Measurements from ENCODE around the gene TNIP2.
A peak's percentile ranks its signal among the peaks of the same experiment; 100 is the strongest.
"Not testable (repeated sequence)": the region's sequence is repeated elsewhere in the genome, so short reads cannot be mapped to it uniquely, and the experiment has no call there.

The TNIP2 gene

DNA sequence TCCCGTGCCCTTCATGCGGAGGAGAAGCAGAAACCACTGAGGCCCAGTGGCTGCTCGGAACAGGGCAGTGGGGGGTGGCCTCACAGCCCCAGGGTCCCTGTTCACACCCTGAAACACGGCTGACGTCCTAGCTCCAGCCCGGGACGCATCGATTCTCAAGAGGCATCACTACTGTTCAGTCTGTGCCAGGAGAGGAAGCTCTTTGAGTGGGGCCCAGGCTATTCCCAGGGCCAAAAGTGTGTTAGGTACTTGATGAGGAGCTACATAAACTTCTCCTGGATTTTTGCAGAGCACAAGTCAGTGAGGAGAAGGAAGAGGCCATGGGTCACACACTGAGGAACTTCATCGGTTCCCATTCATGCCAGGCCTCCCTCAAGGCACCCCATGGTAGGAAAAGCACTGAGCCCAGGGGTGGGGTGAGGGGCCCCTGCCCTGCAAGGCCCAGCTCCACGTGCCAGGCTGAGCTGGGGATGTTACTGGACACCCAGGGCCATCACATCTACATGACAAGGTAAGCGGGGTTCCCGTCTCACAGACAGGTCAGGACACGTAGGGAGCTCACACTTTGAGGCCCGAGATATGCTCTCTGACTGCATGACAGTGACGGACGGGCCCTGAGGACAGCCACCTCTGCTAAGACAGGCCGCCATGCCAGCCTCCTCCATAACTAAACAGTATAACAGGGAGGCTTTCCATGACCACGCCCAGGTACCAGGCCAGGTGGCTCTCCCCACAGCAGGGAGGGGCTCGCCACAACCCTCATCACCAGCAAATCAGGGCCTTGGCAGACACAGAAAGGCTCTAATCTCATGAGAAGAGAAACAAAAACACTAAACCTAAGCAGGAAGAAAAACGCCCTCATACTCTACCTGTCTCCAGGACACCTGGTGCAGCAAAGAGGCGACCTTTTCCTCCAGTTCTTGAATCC, 12.4 kb downstream of the TNIP2 start:
- DNase-seq: no peak

DNA sequence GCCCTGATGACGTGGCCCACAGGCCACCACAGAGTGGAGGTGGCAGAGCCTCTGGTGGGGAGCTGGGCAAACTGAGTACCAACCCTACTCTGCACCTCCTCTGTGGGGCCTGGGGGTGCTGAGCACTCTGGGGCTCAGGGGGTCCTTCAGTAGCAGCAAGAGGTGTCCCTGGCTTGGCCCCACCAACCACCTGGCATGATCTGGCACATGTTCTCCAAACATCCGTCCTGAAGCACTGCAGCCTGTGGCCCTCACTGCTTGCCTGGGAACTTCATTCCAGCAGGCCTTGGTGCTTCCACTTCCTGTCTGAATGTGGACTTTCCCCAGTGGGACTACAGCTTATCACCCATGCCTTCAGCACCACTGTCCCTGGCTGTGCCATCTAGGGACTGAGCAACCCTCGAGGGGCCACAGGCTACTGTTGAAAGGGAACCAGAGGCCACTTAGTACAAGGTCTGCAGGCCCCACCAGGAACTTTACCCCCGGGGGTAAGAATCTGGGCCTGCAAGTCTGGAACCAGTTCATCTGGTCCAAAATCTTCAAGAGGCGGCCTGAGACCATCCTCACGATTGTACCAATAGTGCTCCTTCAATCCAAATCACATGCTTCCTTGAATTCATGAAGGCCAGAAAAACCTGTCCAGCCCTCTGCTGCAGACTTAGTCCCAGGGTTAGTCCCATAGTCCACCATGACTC, 13.2 kb downstream of the TNIP2 start:
- DNase-seq: no peak

DNA sequence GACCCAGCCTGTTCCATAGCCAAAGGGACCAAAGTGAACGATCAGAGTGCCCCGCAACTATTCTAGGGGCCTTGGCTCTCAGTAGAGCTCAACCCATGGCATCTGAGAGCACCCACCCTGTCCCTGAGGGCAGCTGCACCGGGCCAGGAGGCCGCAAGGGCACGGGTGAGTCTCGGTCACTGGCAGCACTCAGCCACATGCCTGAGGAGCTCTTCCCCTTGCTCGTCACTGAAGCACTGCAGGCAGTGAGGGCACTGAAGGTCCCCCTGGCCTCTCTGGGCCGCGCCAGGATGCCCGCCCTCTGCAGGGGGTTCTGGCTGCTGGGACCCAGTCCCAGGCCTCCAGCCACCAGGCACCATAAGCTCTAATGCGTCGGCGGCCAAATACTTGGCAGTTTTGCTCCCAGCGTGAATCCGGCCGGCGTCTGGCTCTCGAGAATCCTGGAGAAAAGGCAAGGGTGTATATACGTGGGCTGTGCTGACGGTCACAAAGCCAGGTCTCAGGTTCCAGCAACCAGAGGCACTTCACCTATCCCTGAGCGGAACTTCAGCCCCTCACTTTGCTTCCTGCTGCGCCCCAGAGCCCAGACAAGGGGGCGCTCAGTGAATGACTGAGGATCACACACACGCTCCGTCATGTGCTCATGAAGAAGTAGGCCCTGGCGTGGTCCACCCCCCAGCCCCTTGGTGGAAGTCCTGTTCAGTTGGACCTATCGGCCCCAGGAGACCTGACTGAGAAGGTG, 13.9 kb downstream of the TNIP2 start:
- DNase-seq: no peak

DNA sequence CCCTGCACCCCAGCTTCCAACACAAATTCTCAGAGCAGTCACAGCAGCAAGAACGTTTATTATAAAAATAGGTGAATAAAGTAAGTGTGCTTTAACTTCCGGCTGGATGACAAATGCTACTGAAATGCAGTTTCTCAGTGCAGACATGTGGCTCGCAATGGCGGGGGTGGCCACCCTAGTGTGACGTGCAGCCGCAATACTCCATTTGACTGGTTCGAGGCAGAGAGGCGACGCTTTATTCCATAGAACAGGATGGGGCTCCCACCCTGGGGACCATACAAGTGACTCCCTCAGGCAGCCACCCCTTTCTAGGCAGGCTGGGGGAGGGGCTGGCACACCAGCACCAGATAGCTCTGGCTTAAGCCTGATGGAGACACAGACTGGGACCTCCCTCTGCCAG, 14.5 kb downstream of the TNIP2 start:
- DNase-seq: no peak

DNA sequence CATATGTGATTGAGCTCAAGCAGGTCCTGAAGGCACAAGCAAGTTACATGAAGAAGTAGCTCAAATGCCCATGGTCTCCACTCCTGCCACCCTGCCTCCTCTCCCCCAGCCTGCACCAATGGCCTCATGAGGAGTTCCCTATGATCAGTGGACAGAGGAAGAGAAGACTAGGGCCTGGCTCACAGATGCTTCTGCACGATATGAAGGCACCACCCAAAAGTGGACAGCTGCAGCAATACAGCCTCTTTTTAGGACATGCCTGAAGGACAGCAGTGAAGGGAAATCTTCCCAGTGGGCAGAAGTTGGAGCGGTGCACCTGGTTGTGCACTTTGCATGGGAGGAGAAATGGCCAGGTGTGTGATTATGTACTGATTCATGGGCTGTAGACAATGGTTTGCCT, 17.8 kb downstream of the TNIP2 start:
- DNase-seq: not testable (repeated sequence)

DNA sequence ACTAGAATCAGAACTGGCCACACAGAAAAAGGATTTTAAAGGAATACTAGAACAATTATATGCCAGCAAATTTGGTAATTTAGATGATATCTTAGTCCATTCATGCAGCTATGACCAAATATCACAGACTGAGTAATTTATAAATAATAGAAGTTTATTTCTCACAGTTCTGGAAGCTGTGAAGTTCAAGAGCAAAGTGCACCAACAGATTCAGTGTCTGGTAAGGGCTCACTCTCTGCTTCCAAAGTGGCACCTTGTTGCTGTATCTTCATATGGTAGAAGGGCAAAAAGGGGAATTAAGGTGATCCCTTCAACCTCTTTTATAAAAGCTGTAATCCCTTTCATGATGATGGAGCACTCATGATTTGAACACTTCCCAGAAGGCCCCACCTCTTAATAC, 20.3 kb downstream of the TNIP2 start:
- DNase-seq: no peak

DNA sequence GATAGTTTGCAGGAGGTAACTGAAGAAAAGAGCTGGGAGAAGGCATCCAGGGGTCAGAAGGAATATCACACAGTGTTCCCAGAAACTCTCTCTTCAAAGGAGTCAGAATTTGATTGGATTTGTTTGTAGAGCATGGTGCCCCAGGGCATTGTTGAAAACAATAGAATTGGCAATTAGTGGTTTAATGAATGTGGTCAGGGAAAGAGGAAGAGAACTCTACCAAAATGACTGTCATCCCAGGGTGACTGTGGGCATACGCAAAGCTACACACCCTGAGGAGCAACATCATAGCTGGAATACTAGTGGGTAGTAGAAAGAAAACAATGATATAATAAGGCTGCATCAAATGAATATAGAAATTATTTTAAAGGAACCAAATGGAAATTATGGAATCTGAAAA, 21.5 kb downstream of the TNIP2 start:
- DNase-seq: peak; percentile 59

DNA sequence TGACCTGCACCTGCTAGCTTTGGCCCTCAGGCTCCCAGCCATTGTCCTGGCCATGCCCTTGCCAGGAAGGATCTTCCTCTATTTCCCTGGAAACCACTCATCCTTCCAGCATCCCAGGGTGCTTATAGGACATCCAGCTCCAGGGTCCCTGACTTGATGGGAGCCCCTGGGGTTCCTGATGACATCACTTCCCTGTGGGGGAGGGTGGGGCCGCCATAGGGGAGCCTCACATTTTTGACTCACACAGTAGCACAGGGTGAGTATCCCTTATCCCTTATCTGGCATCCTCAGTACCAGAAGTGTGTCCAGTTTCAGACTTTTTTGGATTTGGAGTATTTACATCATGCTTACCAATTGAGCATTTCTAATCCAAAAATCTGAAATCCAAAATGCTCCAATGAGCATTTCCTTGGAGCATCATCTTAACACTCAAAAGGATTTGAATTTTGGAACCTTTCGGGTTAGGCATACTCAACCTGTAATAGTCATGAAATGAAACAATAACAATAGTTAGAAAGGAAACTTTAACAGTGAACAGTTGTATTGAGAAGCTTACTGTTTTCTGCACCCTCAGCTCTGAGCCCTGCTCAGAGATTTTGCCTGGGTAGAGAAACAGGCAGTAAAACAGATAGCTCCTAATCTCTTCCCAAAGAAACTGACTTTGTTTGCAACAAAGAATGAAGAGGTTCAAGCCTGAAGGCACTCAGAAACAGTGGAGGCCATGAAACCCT, 22.1 kb downstream of the TNIP2 start:
- DNase-seq: no peak

DNA sequence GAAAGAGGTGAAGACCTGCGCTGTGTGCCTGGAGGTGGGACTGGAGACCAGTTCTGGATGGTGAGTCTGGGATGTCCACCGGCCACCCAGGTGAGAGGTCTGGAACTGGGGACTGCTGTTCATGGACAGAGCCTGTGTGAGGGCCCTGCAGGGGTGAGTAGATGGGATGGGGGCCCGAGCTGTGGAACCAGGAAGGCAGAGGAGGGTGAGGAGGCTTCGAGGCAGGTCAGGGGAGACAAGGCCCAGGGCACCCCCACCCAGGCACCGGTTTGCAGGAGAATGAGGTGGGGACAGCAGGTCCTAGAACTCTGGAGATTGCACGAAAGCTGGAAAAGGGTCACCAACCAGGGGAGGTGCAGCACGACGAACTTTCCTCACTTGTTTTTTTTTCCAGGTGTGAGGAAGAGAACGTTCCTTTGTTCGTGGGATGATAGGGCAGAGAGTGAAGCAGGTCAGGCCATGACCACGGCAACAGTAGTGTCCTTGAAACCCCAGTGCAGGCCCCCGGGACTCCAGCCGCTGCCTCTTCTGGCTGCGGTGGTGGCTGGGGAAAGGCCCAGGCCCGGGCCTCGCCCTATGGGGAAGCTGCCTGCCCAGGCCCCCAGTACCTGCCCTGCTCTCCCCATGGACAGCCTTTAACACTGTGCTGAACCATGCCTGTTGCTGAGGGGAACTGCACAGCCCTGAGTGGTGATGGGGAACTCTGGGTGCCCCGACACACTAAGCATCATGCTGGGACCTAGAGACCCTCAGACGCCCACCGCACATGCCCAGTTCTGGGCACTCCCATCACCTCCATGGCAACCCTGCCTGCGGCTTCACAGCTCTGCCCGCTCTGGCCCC, 22.9 kb downstream of the TNIP2 start:
- DNase-seq: no peak

DNA sequence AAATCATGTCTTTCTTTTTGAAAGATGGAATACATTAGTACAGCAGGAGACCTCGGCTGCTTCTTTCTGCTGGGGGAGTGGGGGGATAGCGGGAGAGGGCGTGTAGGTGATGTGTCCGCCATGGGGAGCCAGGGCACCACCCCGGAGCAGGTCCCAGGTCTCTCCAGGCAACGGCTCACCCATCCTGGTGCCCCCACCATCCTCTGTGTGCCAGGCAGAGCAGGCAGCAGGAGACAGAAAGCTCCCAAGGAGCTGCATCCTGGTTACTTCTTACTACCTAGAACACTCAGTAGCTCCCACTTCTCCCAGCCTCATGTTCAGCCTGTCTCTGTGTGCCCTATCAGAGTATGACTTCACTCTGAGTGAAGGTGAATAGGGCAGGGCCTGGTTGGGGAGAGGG, 23.6 kb downstream of the TNIP2 start:
- no peak for DNase-seq

DNA sequence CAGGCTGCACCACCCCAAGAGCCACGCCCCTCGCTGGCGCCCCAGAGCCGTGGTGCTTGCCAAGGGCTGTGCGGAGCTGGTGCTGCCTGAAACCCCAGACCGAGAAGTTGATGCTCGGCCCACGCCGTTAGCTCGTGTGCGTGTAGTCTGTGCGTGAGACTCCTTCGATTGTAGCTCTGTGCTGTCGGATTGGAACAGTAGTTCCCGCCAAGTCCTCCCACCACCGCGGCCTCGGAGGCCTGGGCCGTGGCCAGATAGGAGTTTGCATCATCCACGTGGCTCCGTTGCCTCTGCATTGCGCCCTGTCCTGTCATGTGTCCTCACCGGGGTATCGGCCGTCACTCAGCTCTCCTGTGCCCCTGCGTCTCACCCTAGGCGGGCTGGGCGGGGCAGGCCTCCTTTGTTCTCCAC, 24.2 kb downstream of the TNIP2 start:
- no peak for DNase-seq

DNA sequence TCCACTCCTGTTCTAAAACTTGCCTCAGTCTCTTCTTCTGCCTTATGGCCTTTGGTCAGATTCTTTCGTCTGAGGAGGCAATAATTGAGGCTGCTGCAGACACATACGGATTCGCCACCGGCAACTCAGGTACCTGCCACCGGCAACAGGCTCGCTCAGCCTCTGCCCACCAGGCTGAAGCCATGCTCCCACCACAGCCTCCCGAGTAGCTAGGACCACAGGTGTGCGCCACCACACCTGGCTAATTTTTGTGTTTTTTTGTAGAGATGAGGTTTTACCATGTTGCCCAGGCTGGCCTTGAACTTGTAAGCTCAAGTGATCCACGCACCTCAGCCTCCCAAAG, 26.6 kb downstream of the TNIP2 start:
- no peak for DNase-seq

DNA sequence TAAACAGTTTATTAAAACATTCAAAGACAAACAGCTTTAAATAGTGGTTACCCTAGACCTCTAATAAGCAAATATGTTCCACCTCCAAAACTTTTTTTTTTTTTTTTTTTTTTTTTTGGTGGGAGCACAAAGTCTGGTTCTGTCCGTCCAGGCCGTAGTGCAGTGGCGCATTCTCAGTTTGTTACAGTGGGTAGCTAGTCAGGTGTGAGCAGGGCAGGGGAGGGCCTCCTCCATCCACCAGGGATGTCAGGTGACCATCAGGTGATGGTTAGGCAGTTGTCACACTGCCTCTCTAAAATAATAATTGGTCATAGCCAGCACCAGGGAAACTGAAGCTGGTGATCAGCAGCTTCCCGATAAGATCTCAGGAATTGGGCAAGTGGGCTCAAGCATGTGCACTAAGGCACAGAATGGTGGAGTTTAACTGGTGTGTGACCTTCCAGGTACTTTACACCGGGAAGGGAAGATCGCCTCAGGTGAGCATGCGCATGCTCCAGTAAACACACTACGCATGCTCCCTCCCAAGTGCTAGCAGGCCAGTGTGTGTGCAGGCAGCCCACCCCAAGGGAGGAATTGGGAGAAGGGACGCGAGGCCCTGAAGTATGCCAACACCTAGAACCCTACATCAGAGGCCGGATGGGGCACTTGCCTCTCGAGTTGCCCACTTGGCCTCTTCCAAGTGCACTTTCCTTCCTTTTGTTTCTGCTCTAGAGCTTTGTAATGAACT, 27.2 kb downstream of the TNIP2 start:
- no peak for DNase-seq

DNA sequence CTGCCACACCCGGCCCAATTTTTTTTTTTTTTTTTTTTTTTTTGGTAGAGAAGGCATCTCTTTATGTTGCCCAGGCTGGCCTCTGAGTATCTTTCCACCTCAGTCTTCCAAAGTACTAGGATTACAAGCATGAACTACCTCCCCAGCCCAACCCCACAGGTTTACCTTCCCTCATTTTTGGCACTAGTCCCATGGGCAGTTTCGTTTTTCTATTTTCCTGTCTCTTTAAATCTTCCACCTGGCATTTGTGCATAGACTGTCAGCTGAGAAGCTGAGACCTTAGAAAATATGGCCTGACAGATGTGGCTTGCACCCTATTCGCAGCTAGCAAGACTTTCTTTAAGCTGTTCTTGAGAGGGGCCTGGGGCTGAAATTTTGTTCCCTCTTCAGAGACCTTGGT, 27.9 kb downstream of the TNIP2 start:
- DNase-seq: no peak

DNA sequence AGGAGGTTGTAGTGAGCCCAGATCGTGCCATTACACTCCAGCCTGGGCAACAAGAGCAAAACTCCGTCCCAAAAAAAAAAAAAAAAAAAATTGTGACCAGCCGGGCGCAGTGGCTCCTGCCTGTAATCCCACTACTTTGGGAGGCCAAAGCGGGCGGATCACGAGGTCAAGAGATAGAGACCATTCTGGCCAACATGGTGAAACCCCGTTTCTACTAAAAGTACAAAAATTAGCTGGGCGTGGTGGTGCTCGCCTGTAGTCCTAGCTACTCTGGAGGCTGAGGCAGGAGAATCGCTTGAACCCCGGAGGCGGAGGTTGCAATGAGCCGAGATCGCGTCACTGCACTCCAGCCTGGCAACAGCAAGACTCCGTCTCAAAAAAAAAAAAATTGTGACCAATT, 29.3 kb downstream of the TNIP2 start:
- DNase-seq: not testable (repeated sequence)

DNA sequence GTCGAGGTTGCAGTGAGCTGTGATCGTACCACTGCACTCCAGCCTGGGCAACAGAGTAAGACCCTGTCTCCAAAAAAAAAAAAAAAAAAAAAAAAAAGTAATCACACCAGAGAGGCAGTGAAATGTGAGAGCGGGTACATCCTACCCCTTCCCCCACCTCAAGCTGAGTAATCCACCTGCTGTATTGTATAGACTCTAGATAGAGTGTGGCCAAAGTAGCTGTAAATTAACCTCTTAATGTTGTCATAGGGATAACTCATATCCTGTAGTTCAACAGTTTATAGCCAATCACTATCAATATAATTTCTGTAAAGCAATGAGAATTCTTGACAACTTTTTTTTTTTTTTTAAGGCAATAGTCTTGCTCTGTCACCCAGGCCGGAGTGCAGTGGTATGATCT, 30.8 kb downstream of the TNIP2 start:
- DNase-seq: no peak

DNA sequence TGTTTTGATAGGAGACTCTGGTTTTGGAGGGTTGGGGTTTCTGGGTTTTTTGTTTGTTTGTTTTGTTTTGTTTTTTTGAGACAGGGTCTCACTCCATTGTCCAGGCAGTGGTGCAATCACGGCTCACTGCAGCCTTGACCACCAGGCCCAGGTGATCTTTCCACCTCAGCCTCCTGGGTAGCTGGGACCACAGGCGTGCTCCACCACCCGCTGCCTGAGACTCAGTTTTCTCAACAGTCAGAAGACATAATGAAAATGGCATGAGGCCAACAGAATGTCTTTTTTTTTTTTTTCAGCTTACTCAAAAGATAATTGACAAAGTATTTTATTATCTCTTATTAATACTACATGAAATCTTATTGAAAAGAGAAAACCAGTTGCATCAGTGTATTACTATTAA, 32.4 kb downstream of the TNIP2 start:
- no peak for DNase-seq

DNA sequence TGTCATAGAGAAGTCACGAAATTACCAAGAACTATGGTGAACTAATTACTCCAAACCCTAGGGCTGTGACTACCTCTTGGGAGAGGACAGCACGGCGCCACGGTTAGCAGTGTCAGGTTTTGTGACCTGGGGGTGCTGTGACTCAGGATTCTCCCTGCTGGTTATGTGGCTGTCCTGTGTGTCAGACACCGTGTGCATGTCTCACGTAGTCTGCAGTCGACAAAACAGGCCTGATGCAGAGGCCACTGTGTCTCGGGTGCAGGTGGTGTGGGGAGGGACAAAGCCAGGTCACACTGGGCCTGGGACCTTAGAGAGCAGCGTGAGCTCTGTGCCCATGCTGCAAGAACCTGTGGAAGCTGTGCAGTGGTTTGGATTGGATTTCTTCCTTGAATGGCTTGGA, 34.1 kb downstream of the TNIP2 start:
- no peak for DNase-seq

DNA sequence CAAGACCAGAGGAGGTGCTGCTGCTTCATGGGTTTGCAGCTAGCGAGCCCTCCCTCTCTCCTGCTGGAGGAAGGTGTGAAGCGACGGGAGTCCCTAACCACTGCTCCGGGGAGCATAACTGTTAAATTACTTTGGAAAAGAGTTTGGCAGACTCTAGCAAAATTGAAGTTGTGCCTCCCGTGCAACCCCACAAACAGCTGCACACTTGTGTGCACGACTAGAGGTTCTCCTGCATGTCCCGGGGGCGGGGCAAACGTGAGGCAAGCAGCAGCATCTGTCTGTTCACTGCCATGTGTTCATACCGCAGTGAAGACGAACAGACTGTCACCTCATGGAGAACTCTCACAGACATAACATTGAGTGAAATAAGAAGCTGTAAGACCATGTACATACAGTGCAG, 34.5 kb downstream of the TNIP2 start:
- DNase-seq: no peak

DNA sequence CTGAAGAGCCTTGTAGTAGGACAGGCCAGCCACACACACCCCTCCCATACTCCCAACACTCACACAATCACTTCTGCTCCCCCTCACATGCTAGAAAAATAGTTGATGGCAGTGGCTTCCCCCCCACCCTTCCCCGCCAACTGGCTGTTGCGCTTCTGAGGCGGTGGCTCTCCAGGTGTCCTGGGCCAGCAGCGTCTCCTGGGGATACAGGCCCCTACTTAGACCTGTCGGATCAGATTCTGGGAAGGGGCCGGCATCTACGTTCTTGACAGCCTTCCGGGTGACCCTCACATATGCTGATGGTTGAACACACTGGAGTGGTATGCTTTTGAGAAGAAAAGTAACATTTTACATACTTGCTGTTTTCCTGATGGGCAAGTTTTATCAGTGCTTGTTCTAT, 39.9 kb downstream of the TNIP2 start:
- DNase-seq: no peak

DNA sequence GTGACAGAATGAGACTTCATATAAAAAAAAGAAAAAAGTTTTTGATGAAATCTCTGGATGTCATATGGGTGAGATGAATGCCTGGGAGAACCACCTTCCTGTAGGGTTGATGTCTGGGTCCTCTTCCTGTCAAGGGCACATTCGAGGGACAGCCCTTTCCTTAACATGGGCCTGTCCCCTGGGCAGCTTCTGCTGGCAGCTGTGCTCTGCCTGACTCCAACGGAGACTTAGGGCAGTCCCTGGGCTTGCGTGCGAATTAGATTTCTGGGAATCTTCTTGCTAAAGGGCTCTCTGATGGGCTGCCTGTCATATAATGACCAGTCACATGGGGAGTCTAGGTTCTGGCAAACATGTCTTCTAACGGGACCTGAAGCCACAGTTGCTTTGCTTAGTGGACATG, 40.7 kb downstream of the TNIP2 start:
- DNase-seq: no peak

DNA sequence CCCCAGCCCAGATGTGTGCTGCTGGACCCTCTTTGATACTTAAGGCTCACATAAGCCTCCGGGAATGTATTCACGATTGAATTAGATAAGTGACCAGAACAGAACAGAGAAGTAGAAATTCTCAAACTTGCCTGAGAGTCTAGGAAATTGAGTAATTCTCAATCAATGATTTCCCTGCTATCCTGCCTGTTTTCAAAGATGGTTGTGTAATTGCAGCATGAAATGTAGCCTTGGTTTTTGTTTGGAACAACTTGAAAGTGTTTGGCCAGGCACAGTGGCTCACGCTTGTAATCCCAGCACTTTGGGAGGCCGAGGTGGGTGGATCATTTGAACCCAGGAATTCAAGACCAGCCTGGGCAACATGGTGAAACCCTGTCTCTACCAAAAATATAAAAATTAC, 41.2 kb downstream of the TNIP2 start:
- no peak for DNase-seq
